ENCODE results near the gene PDE11A. TPM values are rescaled to one million over a fixed set of nuclear protein-coding genes. Genes with fewer than 3 reads are reported as not detected.

PDE11A gene
- total RNA-seq, 1 experiment from 2014 or later = not detected

DNA sequence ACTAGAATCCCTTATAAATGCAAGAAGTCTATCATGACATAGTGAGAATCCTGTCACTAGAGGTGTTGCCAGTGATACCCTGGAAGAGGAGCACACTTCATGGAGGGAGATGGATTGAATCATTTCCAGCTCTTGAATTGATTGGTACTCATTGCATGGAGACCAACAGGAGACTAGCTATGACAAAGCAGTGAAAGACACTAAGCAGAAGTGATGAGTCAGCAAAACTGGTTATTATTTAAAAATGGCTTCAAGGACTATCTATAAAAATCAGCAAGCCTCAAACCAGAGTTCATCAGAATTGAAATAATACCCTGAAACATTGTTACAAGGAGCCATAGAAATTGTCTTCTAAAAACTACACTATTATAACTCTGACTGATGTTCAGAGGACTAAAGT is 200.3 kb downstream of the PDE11A start:
- Mint-ChIP-seq H3K4me1 (ENCODE audit: insufficient read depth, unreplicated experiment) (no peaks in the 10 kb centered on the region), H3K27ac (ENCODE audit: low read depth, unreplicated experiment) (no peak overlapping the region), H3K9me3 (ENCODE audit: unreplicated experiment) (no peaks in the 10 kb centered on the region), H3K36me3 (ENCODE audit: insufficient read depth, unreplicated experiment) (no peaks in the 10 kb centered on the region), H3K27me3 (ENCODE audit: insufficient read depth, unreplicated experiment) (no peaks in the 10 kb centered on the region), H3K4me3 (ENCODE audit: unreplicated experiment) (no peak overlapping the region)
- no peak for DNase-seq (ENCODE audit: unreplicated experiment)
- POLR2A ChIA-PET = no interaction called here
- intact Hi-C loops (cut with micrococcal nuclease) = no loop called here
- no peak for TF ChIP-seq CTCF (IDR thresholded peaks at IDR 0.05; ENCODE audit: unreplicated experiment)
- CTCF ChIA-PET = no interaction called here
- no TSS peak for BruUV-seq (replicated peaks)

- Mint-ChIP-seq H3K4me1 (ENCODE audit: insufficient read depth, unreplicated experiment) (no peaks in the 10 kb centered on the region), H3K36me3 (ENCODE audit: insufficient read depth, unreplicated experiment) (no peaks in the 10 kb centered on the region), H3K27me3 (ENCODE audit: insufficient read depth, unreplicated experiment) (no peaks in the 10 kb centered on the region), H3K4me3 (ENCODE audit: unreplicated experiment) (no peak overlapping the region), H3K27ac (ENCODE audit: low read depth, unreplicated experiment) (no peak overlapping the region), H3K9me3 (ENCODE audit: unreplicated experiment) (no peaks in the 10 kb centered on the region)
- no peak for TF ChIP-seq CTCF (IDR thresholded peaks at IDR 0.05; ENCODE audit: unreplicated experiment)
- ChIA-PET CTCF (no interaction called here), POLR2A (interaction anchor here (0.6 kb wide), 1 partner anchor 864 kb away, joined by 3 read pairs; no protein-coding TSS in a partner anchor)
- no TSS peak for BruUV-seq (replicated peaks)
- intact Hi-C loops (cut with micrococcal nuclease) = no loop called here
- no peak for DNase-seq (ENCODE audit: unreplicated experiment)
Observed at GRCh38 chr2:177869912-177870311, 202.7 kb downstream of the PDE11A start.

DNA sequence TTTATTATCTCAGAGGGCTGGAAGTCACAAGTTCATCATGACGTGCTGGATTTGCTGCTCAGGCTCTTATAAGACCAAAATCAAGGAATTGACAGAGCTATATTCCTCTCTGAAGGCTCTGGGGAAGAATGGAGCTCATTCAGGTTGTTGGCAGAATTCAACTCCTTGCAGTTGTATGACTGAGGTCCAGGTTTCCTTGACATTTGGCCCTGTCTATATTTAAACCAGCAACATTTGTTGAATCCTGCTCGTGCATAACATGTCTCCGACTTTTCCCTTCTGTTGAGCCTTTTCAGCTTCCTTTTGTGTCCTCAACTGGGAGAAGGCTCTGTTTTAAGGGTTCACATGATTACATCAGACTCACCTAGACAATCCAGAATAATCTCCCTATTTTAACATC is 203.4 kb downstream of the PDE11A start:
- H3K4me1 Mint-ChIP-seq (ENCODE audit: insufficient read depth, unreplicated experiment) = no peaks in the 10 kb centered on the region
- H3K36me3 Mint-ChIP-seq (ENCODE audit: insufficient read depth, unreplicated experiment) = no peaks in the 10 kb centered on the region
- ChIA-PET CTCF (no interaction called here), POLR2A (interaction anchor here (0.6 to 1.6 kb wide), 2 partner anchors 13 to 864 kb away, joined by 3 to 4 read pairs; no protein-coding TSS in a partner anchor)
- no peak for TF ChIP-seq CTCF (IDR thresholded peaks at IDR 0.05; ENCODE audit: unreplicated experiment)
- no peaks in the 10 kb centered on the region for H3K27me3 Mint-ChIP-seq (ENCODE audit: insufficient read depth, unreplicated experiment)
- DNase-seq (ENCODE audit: unreplicated experiment) = no peak
- intact Hi-C loops (cut with micrococcal nuclease) = no loop called here
- H3K9me3 Mint-ChIP-seq (ENCODE audit: unreplicated experiment) = no peaks in the 10 kb centered on the region
- H3K27ac Mint-ChIP-seq (ENCODE audit: low read depth, unreplicated experiment) = no peak overlapping the region
- BruUV-seq (replicated peaks) = no TSS peak
- H3K4me3 Mint-ChIP-seq (ENCODE audit: unreplicated experiment) = no peak overlapping the region

DNA sequence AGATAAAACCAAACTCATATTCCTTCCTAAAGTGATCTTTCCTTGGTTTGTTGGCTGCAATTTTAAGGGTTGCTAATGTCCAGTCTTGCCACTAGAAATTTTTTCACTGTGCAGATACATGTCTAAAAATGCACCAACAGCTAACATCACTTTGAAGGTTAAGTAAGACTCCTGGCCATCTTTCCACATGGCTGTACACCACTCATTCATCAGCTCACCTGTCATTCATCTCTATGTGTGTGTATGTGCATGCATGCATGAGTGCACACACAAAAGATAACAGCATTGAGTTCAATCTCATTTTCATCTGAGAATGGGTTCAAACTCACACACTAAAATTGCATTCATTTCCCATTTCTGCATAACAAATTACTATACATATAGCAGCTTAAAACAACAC is 203.8 kb downstream of the PDE11A start:
- H3K27me3 Mint-ChIP-seq (ENCODE audit: insufficient read depth, unreplicated experiment) = no peaks in the 10 kb centered on the region
- intact Hi-C loops (cut with micrococcal nuclease) = no loop called here
- no peaks in the 10 kb centered on the region for H3K9me3 Mint-ChIP-seq (ENCODE audit: unreplicated experiment)
- no peak overlapping the region for H3K27ac Mint-ChIP-seq (ENCODE audit: low read depth, unreplicated experiment)
- no TSS peak for BruUV-seq (replicated peaks)
- DNase-seq (ENCODE audit: unreplicated experiment) = no peak
- ChIA-PET POLR2A (interaction anchor here (0.6 to 1.6 kb wide), 2 partner anchors 8 to 13 kb away, joined by 3 to 4 read pairs; no protein-coding TSS in a partner anchor), CTCF (interaction anchor here (0.5 kb wide), 1 partner anchor 31 kb away, joined by 5 read pairs; no protein-coding TSS in a partner anchor)
- TF ChIP-seq CTCF (IDR thresholded peaks at IDR 0.05; ENCODE audit: unreplicated experiment) = no peak
- no peaks in the 10 kb centered on the region for H3K36me3 Mint-ChIP-seq (ENCODE audit: insufficient read depth, unreplicated experiment)
- H3K4me3 Mint-ChIP-seq (ENCODE audit: unreplicated experiment) = no peak overlapping the region
- no peaks in the 10 kb centered on the region for H3K4me1 Mint-ChIP-seq (ENCODE audit: insufficient read depth, unreplicated experiment)

Data from MCF 10A (cell line).